IPS-11a (cell line): ENCODE results near the gene POU2AF1.
"Not testable (repeated sequence)": the region's sequence is repeated elsewhere in the genome, so short reads cannot be mapped to it uniquely, and the experiment has no call there.

Experiments
- H3K4me3 ChIP-seq: one replicate; pipeline ENCODE4 v1.5.1; 2013; ENCODE audit warnings: low read depth, low read length, control low read depth

The POU2AF1 gene

GRCh38 chr11:111320728-111321568 lies 58.1 kb downstream of the POU2AF1 start:
- H3K4me3 ChIP-seq, result no peak overlapping the region

- not testable (repeated sequence) for H3K4me3 ChIP-seq
Observed at GRCh38 chr11:111320199-111320598, 58.9 kb downstream of the POU2AF1 start.

DNA sequence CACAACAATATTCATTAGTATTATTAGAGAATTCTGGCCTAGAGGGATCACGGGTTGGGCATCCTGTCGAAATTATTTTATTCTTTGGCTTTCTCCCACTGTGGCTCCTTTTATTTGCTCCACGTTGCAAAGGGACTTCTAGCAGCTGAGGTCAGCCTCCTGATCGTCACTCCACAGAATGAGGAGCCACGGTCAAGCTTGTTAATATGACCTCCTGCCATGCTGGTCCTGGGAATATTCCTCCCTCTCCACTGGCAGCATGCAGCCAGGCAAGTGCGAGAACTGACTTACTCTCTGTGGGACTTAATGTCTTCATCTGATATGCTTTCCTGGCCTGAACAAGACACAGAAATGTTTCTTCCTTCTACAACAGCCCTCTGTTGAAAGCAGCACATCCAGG lies 59.8 kb downstream of the POU2AF1 start:
- H3K4me3 ChIP-seq, result no peak overlapping the region

- H3K4me3 ChIP-seq, result no peak overlapping the region
Observed at GRCh38 chr11:111312076-111312475, 67.0 kb downstream of the POU2AF1 start.

GRCh38 chr11:111310723-111311122 lies 68.4 kb downstream of the POU2AF1 start:
- H3K4me3 ChIP-seq, result no peak overlapping the region

DNA sequence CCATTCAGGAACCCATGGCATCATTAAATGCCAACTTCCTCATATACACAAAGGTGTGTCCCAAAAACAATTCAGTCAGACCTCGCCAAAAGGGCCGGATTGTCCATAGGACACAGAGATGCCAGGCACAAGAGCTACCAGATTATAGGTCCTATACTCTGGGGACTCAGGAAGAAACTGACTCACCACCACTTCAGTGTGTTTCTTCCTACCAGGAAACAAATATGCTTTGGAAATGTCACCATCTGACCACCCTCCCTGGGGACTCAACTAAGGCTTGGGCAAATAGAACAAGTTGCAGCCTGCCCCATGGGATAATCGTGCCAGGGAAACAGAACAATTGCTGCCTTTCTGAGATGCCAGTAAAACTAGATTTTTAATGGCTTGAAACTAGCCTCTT lies 69.0 kb downstream of the POU2AF1 start:
- H3K4me3 ChIP-seq, result no peak overlapping the region

DNA sequence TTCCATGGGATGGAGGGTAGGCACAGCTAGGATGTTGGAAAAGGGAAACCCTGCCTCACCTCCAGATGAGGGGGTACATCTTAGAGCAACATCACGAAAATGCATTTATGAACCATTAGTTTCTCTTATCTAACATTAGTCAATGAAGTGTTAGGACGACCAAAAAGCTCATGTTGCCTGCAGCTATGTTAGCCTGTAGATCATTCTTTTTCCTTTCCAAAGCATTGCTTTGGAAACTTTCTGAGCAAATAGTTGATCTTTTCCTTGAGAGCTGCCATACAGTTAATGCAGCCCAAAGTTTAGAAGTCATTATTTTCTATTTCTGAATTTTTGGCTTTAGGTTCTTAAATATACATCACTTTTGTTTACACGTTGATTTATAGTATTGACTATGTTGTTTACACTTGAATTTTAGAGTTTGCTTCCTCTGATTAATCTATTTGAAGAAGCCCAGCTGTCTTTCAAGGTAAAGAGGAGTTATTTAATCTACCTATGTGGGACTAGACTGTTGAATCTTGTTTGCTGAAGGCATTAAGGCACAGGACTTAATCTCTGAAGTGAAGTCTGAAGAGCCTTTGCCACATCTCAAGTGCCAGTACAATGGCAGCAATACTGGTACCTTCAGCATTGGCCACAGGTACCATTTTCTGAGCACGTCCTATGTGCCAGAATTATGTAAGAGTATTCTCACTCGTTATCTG lies 69.7 kb downstream of the POU2AF1 start:
- no peak overlapping the region for H3K4me3 ChIP-seq

DNA sequence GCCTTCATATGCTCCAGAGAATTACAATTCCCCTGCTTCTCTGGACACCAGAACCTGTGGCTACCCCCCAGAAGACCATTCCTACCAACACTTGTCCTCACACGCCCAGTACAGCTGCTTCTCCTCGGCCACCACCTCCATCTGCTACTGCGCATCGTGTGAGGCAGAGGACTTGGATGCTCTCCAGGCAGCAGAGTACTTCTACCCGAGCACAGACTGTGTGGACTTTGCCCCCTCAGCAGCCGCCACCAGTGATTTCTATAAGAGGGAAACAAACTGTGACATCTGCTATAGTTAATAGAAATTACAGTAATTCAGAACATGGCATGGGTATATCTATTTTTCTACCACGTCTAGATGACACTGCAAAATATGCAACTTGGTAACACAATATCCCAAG lies 70.9 kb downstream of the POU2AF1 start:
- no peak overlapping the region for H3K4me3 ChIP-seq

GRCh38 chr11:111307472-111308108 lies 71.5 kb downstream of the POU2AF1 start:
- H3K4me3 ChIP-seq, result no peak overlapping the region

- no peak overlapping the region for H3K4me3 ChIP-seq
Observed at GRCh38 chr11:111306321-111306720, 72.8 kb downstream of the POU2AF1 start.

- no peak overlapping the region for H3K4me3 ChIP-seq
Observed at GRCh38 chr11:111305876-111306275, 73.2 kb downstream of the POU2AF1 start.

DNA sequence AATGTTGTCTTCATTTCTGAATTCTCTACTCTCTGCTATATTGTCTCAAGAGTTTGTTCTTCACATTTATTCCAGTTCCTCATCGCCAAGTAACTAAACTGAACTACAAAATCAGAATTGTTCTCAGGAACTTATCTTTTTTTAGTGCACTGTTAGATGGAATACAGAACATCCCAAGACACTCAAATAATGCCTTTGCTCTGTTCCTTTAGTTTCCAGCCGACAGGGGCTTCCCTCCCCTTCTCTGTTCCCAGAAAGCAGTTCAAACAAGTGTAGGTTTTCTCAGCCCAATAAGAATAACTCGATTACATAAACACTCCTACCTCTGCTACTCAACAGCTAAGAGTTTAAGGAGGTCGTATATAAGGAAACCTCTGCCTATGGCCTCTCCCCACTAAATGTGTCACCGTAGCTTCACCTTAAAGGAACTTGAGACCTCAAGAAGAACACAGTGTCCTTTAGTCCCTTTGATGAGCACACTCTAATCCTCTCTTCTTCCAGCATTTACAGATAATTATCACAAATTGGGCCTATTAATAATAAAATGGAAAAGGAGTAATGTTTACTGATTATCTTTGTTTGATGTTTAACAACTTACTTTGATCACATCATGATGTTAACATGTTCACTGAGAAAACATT lies 73.8 kb downstream of the POU2AF1 start:
- no peak overlapping the region for H3K4me3 ChIP-seq

GRCh38 chr11:111303461-111303860 lies 75.6 kb downstream of the POU2AF1 start:
- no peak overlapping the region for H3K4me3 ChIP-seq

DNA sequence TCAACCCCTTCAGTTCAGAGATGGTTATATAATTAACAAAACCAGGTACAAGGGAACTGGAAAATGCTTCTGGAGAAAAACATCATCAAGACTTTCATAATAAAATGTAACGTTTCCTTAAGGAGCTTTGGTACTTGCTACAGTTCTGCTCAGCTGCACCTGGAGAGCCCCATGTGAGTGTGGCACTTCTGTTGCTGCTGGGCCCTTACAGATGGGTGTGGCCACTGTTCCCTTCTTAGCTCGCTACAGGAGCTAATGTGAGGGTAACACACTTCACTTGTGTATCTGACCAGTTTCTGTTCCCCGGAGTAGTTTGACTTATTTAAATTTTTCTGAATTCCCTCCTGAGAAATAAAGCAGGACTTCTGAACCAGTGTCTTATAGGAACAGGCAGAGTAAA lies 76.8 kb downstream of the POU2AF1 start:
- H3K4me3 ChIP-seq, result no peak overlapping the region
